ENCODE results near the gene ZNF775.
A peak's percentile ranks its signal among the peaks of the same experiment; 100 is the strongest.

Gene ZNF775

DNA sequence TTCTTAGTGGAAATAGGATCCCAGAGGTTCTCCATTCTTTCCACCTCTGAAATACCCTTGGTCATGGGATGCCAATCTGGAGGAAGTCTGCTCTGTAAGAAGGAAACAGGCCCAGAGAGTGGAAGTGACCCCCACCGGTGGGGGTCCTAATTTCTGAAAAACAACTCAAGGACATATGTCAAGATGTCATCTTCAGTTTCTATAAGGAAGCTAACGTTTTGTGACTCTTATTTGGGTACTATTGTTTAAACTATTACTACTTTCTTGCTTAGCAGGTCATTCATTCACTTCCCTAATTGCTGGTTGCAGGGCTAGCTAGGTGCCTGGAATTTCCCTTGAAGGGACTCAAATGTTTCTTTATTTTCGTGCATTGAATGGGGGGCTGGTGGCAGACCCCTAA lies 1.9 kb upstream of the ZNF775 start:
- H3K4me3 ChIP-seq (ENCODE audit: low read depth, low read length): no peak overlapping the region
- TF ChIP-seq, protein P1, sequence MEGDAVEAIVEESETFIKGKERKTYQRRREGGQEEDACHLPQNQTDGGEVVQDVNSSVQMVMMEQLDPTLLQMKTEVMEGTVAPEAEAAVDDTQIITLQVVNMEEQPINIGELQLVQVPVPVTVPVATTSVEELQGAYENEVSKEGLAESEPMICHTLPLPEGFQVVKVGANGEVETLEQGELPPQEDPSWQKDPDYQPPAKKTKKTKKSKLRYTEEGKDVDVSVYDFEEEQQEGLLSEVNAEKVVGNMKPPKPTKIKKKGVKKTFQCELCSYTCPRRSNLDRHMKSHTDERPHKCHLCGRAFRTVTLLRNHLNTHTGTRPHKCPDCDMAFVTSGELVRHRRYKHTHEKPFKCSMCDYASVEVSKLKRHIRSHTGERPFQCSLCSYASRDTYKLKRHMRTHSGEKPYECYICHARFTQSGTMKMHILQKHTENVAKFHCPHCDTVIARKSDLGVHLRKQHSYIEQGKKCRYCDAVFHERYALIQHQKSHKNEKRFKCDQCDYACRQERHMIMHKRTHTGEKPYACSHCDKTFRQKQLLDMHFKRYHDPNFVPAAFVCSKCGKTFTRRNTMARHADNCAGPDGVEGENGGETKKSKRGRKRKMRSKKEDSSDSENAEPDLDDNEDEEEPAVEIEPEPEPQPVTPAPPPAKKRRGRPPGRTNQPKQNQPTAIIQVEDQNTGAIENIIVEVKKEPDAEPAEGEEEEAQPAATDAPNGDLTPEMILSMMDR (conservative IDR thresholded peaks at IDR 0.05; ENCODE audit: low read depth, low read length): no peak

GRCh38 chr7:150377635-150378034 lies 1.5 kb upstream of the ZNF775 start:
- no peak overlapping the region for H3K4me3 ChIP-seq (ENCODE audit: low read depth, low read length)
- no peak for DNase-seq (ENCODE audit: low read depth)
- TF ChIP-seq, protein P1 (conservative IDR thresholded peaks at IDR 0.05; ENCODE audit: low read depth, low read length): no peak

More for the DNA sequence above, 1.9 kb upstream of the ZNF775 start:
- DNase-seq (ENCODE audit: low read depth): no peak

- peak; percentile 71 for DNase-seq (ENCODE audit: low read depth)
- TF ChIP-seq, protein P1 (conservative IDR thresholded peaks at IDR 0.05; ENCODE audit: low read depth, low read length): peak; percentile 42
- peak overlapping the region; percentile 87 for H3K4me3 ChIP-seq (ENCODE audit: low read depth, low read length)
Observed at GRCh38 chr7:150378115-150378852, 846 bp upstream of the ZNF775 start.

GRCh38 chr7:150379441-150380379 lies 580 bp downstream of the ZNF775 start:
- peak overlapping the region; percentile 87 for H3K4me3 ChIP-seq (ENCODE audit: low read depth, low read length)
- no peak for DNase-seq (ENCODE audit: low read depth)
- TF ChIP-seq, protein P1 (conservative IDR thresholded peaks at IDR 0.05; ENCODE audit: low read depth, low read length): no peak

DNA sequence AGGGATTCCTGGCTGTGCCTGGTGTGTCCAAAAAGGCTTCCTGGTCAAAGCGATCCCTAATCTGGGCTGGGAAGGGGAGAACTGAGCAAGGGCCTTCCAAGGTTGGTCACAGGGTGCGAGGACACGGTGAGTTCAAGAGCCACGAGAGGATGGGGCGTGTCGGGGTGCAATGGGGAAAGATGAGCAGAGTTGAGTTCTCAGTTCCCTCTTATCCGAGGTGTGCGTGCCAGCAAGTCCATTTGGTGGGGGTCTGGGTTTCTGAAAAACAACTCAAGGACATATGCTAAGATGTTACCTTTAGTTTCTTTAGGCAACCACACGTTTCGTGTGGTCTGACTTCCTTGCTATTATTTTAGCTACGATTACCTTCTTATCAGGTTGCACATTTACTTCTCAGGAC lies 1.3 kb downstream of the ZNF775 start:
- TF ChIP-seq, protein P1 (conservative IDR thresholded peaks at IDR 0.05; ENCODE audit: low read depth, low read length): no peak
- H3K4me3 ChIP-seq (ENCODE audit: low read depth, low read length): no peak overlapping the region
- DNase-seq (ENCODE audit: low read depth): no peak

- H3K4me3 ChIP-seq (ENCODE audit: low read depth, low read length): no peak overlapping the region
- TF ChIP-seq, protein P1 (conservative IDR thresholded peaks at IDR 0.05; ENCODE audit: low read depth, low read length): no peak
- DNase-seq (ENCODE audit: low read depth): no peak
Observed at GRCh38 chr7:150381096-150381495, 2.0 kb downstream of the ZNF775 start.

Data from choroid plexus epithelial cell (primary cell).